Hematopoietic multipotent progenitor cell treated with erythropoietin and hydrocortisone succinate and interleukin-3 and kit ligand, for 6 days (in vitro differentiated cells): Measurements from ENCODE around the gene GAR1.
"Not testable (repeated sequence)": the region's sequence is repeated elsewhere in the genome, so short reads cannot be mapped to it uniquely, and the experiment has no call there.

Source experiments
- DNase-seq: peaks from one replicate; pipeline ENCODE4 v3.0.0-alpha.2; 2015

The GAR1 gene

GRCh38 chr4:109847896-109848442 is 32.4 kb downstream of the GAR1 start, which contains the start of gene LRIT3:
Gene LRIT3 (plus strand): TSS chr4:109848107. CDS start chr4:109848202, 95 bp downstream.
- DNase-seq = no peak

- DNase-seq = no peak
Observed at GRCh38 chr4:109848501-109848900, 32.9 kb downstream of the GAR1 start.

GRCh38 chr4:109850601-109851000 is 35.0 kb downstream of the GAR1 start:
- no peak for DNase-seq

- not testable (repeated sequence) for DNase-seq
Observed at GRCh38 chr4:109859426-109860300, 44.1 kb downstream of the GAR1 start.

GRCh38 chr4:109861271-109861670 is 45.7 kb downstream of the GAR1 start:
- DNase-seq = no peak

GRCh38 chr4:109861916-109862511 is 46.5 kb downstream of the GAR1 start:
- DNase-seq = no peak

GRCh38 chr4:109864134-109864533 is 48.6 kb downstream of the GAR1 start:
- no peak for DNase-seq

GRCh38 chr4:109870061-109870460 is 54.5 kb downstream of the GAR1 start:
- DNase-seq = no peak

- DNase-seq = no peak
Observed at GRCh38 chr4:109872065-109872464, 56.5 kb downstream of the GAR1 start.

- no peak for DNase-seq
Observed at GRCh38 chr4:109872950-109873656, 57.5 kb downstream of the GAR1 start.

- no peak for DNase-seq
Observed at GRCh38 chr4:109873791-109874514, 58.4 kb downstream of the GAR1 start.
